Mesenchymal stem cell (in vitro differentiated cells and primary cell): ENCODE results near the gene CCT7.

Experiments
- DNase-seq: peaks from one replicate; pipeline ENCODE4 v3.0.0-alpha.2; 2013
- H2AFZ ChIP-seq: one replicate; pipeline ENCODE4 v1.6.1; 2013; ENCODE audit warnings: low read depth, mild to moderate bottlenecking, control low read depth, inconsistent platforms, low read length, moderate library complexity
- H2AK5ac ChIP-seq: 2 replicates; pipeline ENCODE4 v1.6.1; 2013; ENCODE audit warnings: low read length, moderate library complexity, mild to moderate bottlenecking, inconsistent platforms; ENCODE audit not compliant: severe bottlenecking
- H2BK120ac ChIP-seq: one replicate; pipeline ENCODE4 v1.6.1; 2013; ENCODE audit warnings: low read depth, mild to moderate bottlenecking, inconsistent platforms, low read length, moderate library complexity
- H2BK12ac ChIP-seq, 2 experiments: one replicate each; pipeline ENCODE4 v1.6.1; 2013; ENCODE audit warnings: inconsistent platforms in 2 of 2, low read length in 2 of 2, mild to moderate bottlenecking in 2 of 2, moderate library complexity in 2 of 2, control low read depth in 1 of 2
- H2BK15ac ChIP-seq: one replicate; pipeline ENCODE4 v1.6.1; 2013; ENCODE audit warnings: mild to moderate bottlenecking, low read depth, inconsistent platforms; ENCODE audit not compliant: poor library complexity, severe bottlenecking
- H2BK5ac ChIP-seq: 2 replicates; pipeline ENCODE4 v1.6.1; 2013; ENCODE audit warnings: low read depth, mild to moderate bottlenecking, low read length, control low read depth, inconsistent platforms; ENCODE audit not compliant: poor library complexity, severe bottlenecking
- H3K14ac ChIP-seq, 2 experiments: one replicate each; pipeline ENCODE4 v1.6.1; 2013; ENCODE audit warnings: inconsistent platforms in 2 of 2, low read length in 2 of 2, control low read depth in 1 of 2, mild to moderate bottlenecking in 1 of 2, moderate library complexity in 1 of 2
- H3K18ac ChIP-seq, 2 experiments: one replicate each; pipeline ENCODE4 v1.6.1; 2013; ENCODE audit warnings: inconsistent platforms in 2 of 2, low read length in 2 of 2, control low read depth in 1 of 2, low read depth in 1 of 2, mild to moderate bottlenecking in 1 of 2
- H3K23ac ChIP-seq, 2 experiments: one replicate each; pipeline ENCODE4 v1.6.1; 2013; ENCODE audit warnings: inconsistent platforms in 2 of 2, low read length in 2 of 2, mild to moderate bottlenecking in 2 of 2, moderate library complexity in 2 of 2, control low read depth in 1 of 2
- H3K27ac ChIP-seq: 2 replicates; pipeline ENCODE4 v1.5.1; 2013; ENCODE audit warnings: mild to moderate bottlenecking, moderate library complexity, low read length, control low read depth, inconsistent platforms; ENCODE audit not compliant: poor library complexity, severe bottlenecking
- H3K27me3 ChIP-seq, 2 experiments: 2 replicates each; pipeline versions ENCODE4 v1.6.1 to v1.7.0; 2013; ENCODE audit warnings: low read length in 2 of 2, mild to moderate bottlenecking in 2 of 2, moderate library complexity in 2 of 2, control low read depth in 1 of 2, inconsistent platforms in 1 of 2; ENCODE audit not compliant: control insufficient read depth in 1 of 2, insufficient read depth in 1 of 2
- H3K36me3 ChIP-seq, 2 experiments: 2 replicates each; pipeline versions ENCODE4 v1.6.1 to v1.7.0; 2013; ENCODE audit warnings: low read length in 2 of 2, control low read depth in 1 of 2, inconsistent platforms in 1 of 2, low read depth in 1 of 2, mild to moderate bottlenecking in 1 of 2; ENCODE audit not compliant: insufficient read depth in 2 of 2, control insufficient read depth in 1 of 2
- H3K4ac ChIP-seq, 2 experiments: one replicate each; pipeline ENCODE4 v1.6.1; 2013; ENCODE audit warnings: inconsistent platforms in 2 of 2, low read length in 2 of 2, mild to moderate bottlenecking in 2 of 2, moderate library complexity in 2 of 2, control low read depth in 1 of 2, low read depth in 1 of 2
- H3K4me1 ChIP-seq: 2 replicates; pipeline ENCODE4 v1.6.1; 2013; ENCODE audit warnings: low read depth, low read length, control low read depth; ENCODE audit not compliant: control insufficient read depth, insufficient read depth
- H3K4me2 ChIP-seq: 2 replicates; pipeline ENCODE4 v1.6.1; 2013; ENCODE audit warnings: low read length, mild to moderate bottlenecking, inconsistent platforms; ENCODE audit not compliant: poor library complexity, severe bottlenecking
- H3K4me3 ChIP-seq, 2 experiments: 2 replicates each; pipeline versions ENCODE4 v1.5.1 to v1.7.0; 2013; ENCODE audit warnings: low read length in 2 of 2, mild to moderate bottlenecking in 2 of 2, control low read depth in 1 of 2, low read depth in 1 of 2; ENCODE audit not compliant: insufficient read depth in 1 of 2
- H3K79me1 ChIP-seq: replicated peaks from 2 replicates; pipeline ENCODE4 v1.6.1; 2013; ENCODE audit warnings: mild to moderate bottlenecking, control low read depth, low read length, inconsistent platforms; ENCODE audit not compliant: poor library complexity, severe bottlenecking
- H3K9ac ChIP-seq: 2 replicates; pipeline ENCODE4 v1.7.0; 2013; ENCODE audit warnings: mild to moderate bottlenecking, low read length, moderate library complexity
- H3K9me3 ChIP-seq: 2 replicates; pipeline ENCODE4 v1.7.0; 2013; ENCODE audit warnings: mild to moderate bottlenecking, low read length; ENCODE audit not compliant: control insufficient read depth
- H4K8ac ChIP-seq: one replicate; pipeline ENCODE4 v1.6.1; 2013; ENCODE audit warnings: inconsistent platforms, mild to moderate bottlenecking, low read length, moderate library complexity
- H4K91ac ChIP-seq: one replicate; pipeline ENCODE4 v1.6.1; 2013; ENCODE audit warnings: mild to moderate bottlenecking, low read length, inconsistent platforms
- WGBS: methylation state at CpG from one replicate; pipeline ENCODE4 v1.1.7; 2013; ENCODE audit warnings: mixed read lengths; 5-methylcytosine and 5-hydroxymethylcytosine counted together

Gene CCT7

GRCh38 chr2:73268366-73268829 is 34.3 kb downstream of the CCT7 start:
- Histone ChIP-seq H4K91ac (no peak overlapping the region), H3K4me1 (peaks cover 19% of the 10 kb centered on the region), H3K4me2 (peak overlapping the region; percentile 62), H2BK120ac (no peak overlapping the region), H3K79me1 (no peaks in the 10 kb centered on the region), H3K27ac (no peak overlapping the region), H3K9ac (no peak overlapping the region), H2AFZ (no peak overlapping the region), H3K14ac (no peak overlapping the region), H2BK5ac (no peak overlapping the region), H3K9me3 (no peaks in the 10 kb centered on the region), H4K8ac (no peak overlapping the region), H3K36me3 (peaks cover 0 to 16% of the 10 kb centered on the region in 2 experiments), H3K4me3 (peak overlapping the region in 1 of 2 experiments; percentile 37), H3K4ac (no peak overlapping the region), H3K27me3 (peaks cover 49 to 60% of the 10 kb centered on the region in 2 experiments), H2BK12ac (no peak overlapping the region), H3K18ac (no peak overlapping the region), H2BK15ac (no peak overlapping the region), H3K23ac (no peak overlapping the region), H2AK5ac (no peak overlapping the region)
- no peak for DNase-seq
- 41% methylated on average over 14 of the region's 14 CpGs for WGBS

GRCh38 chr2:73268830-73269685 is 35.0 kb downstream of the CCT7 start:
- H4K91ac ChIP-seq = no peak overlapping the region
- no peak overlapping the region for H3K23ac ChIP-seq
- no peaks in the 10 kb centered on the region for H3K79me1 ChIP-seq
- H3K9me3 ChIP-seq = no peaks in the 10 kb centered on the region
- no peak for DNase-seq
- no peak overlapping the region for H2AK5ac ChIP-seq
- H3K4ac ChIP-seq = no peak overlapping the region
- H3K4me1 ChIP-seq = peaks cover 19% of the 10 kb centered on the region
- peak overlapping the region; percentile 35 to 37 for H3K4me3 ChIP-seq
- H2AFZ ChIP-seq = no peak overlapping the region
- no peak overlapping the region for H3K14ac ChIP-seq
- peak overlapping the region; percentile 62 for H3K4me2 ChIP-seq
- H2BK5ac ChIP-seq = no peak overlapping the region
- no peak overlapping the region for H2BK15ac ChIP-seq
- H4K8ac ChIP-seq = no peak overlapping the region
- WGBS = 2% methylated on average over 60 of the region's 113 CpGs
- H3K27me3 ChIP-seq = peaks cover 49 to 60% of the 10 kb centered on the region in 2 experiments
- peaks cover 0 to 9% of the 10 kb centered on the region in 2 experiments for H3K36me3 ChIP-seq
- no peak overlapping the region for H2BK120ac ChIP-seq
- H3K9ac ChIP-seq = no peak overlapping the region
- H3K18ac ChIP-seq = no peak overlapping the region
- H2BK12ac ChIP-seq = no peak overlapping the region
- H3K27ac ChIP-seq = no peak overlapping the region

GRCh38 chr2:73269686-73270465 is 35.8 kb downstream of the CCT7 start:
- Histone ChIP-seq H3K4me3 (no peak overlapping the region), H3K4me2 (peak overlapping the region; percentile 62), H2BK12ac (no peak overlapping the region), H4K8ac (no peak overlapping the region), H3K23ac (no peak overlapping the region), H2BK15ac (no peak overlapping the region), H2BK120ac (no peak overlapping the region), H3K14ac (no peak overlapping the region), H3K9ac (no peak overlapping the region), H2AFZ (no peak overlapping the region), H3K4ac (no peak overlapping the region), H3K27me3 (peaks cover 49 to 60% of the 10 kb centered on the region in 2 experiments), H3K36me3 (peaks cover 0 to 7% of the 10 kb centered on the region in 2 experiments), H3K4me1 (peaks cover 19% of the 10 kb centered on the region), H2BK5ac (no peak overlapping the region), H2AK5ac (no peak overlapping the region), H3K9me3 (no peaks in the 10 kb centered on the region), H4K91ac (no peak overlapping the region), H3K79me1 (no peaks in the 10 kb centered on the region), H3K18ac (no peak overlapping the region), H3K27ac (no peak overlapping the region)
- 24% methylated on average over 20 of the region's 22 CpGs for whole genome bisulfite sequencing
- no peak for DNase-seq

DNA sequence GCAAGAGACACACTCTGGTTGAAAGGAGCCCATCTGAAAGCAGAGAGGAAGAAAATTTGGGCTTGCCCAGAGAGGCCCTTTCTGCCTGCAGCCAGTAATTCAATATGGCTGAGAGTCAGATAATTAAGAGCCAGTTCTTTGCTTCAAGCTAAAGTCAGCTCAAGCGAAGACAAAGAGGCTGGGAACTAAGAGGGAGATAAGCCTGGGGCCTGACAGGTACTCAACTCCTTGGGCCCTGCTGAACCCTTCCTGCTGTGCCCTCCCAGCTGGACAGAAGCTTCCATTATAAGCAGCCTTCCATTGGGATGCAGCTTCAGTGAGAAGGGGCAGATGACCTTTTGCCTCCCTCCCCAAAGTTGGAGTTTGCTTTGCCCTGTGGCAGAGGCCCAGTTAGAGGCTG is 38.2 kb downstream of the CCT7 start:
- 94% methylated on average over 1 of the region's 1 CpG for WGBS
- no peak overlapping the region for H3K18ac ChIP-seq
- H2BK12ac ChIP-seq = no peak overlapping the region
- H3K4me3 ChIP-seq = no peak overlapping the region
- no peak overlapping the region for H2BK15ac ChIP-seq
- H2AFZ ChIP-seq = no peak overlapping the region
- no peak overlapping the region for H4K8ac ChIP-seq
- H3K4ac ChIP-seq = no peak overlapping the region
- no peak overlapping the region for H3K27ac ChIP-seq
- no peak overlapping the region for H4K91ac ChIP-seq
- H2AK5ac ChIP-seq = no peak overlapping the region
- no peak overlapping the region for H3K4me2 ChIP-seq
- H3K23ac ChIP-seq = no peak overlapping the region
- peaks cover 14% of the 10 kb centered on the region for H3K4me1 ChIP-seq
- H2BK120ac ChIP-seq = no peak overlapping the region
- DNase-seq = no peak
- H2BK5ac ChIP-seq = no peak overlapping the region
- peaks cover 48 to 51% of the 10 kb centered on the region in 2 experiments for H3K27me3 ChIP-seq
- H3K79me1 ChIP-seq = no peaks in the 10 kb centered on the region
- H3K9ac ChIP-seq = no peak overlapping the region
- H3K36me3 ChIP-seq = no peaks in the 10 kb centered on the region
- no peak overlapping the region for H3K14ac ChIP-seq
- H3K9me3 ChIP-seq = no peaks in the 10 kb centered on the region
